ENCODE results near the gene CACNB1. TPM values are rescaled to one million over a fixed set of nuclear protein-coding genes. Genes with fewer than 3 reads are reported as not detected.

CACNB1 gene
- total RNA-seq, 2 donors from 2014 or later = 21.4 to 21.9 TPM

DNA sequence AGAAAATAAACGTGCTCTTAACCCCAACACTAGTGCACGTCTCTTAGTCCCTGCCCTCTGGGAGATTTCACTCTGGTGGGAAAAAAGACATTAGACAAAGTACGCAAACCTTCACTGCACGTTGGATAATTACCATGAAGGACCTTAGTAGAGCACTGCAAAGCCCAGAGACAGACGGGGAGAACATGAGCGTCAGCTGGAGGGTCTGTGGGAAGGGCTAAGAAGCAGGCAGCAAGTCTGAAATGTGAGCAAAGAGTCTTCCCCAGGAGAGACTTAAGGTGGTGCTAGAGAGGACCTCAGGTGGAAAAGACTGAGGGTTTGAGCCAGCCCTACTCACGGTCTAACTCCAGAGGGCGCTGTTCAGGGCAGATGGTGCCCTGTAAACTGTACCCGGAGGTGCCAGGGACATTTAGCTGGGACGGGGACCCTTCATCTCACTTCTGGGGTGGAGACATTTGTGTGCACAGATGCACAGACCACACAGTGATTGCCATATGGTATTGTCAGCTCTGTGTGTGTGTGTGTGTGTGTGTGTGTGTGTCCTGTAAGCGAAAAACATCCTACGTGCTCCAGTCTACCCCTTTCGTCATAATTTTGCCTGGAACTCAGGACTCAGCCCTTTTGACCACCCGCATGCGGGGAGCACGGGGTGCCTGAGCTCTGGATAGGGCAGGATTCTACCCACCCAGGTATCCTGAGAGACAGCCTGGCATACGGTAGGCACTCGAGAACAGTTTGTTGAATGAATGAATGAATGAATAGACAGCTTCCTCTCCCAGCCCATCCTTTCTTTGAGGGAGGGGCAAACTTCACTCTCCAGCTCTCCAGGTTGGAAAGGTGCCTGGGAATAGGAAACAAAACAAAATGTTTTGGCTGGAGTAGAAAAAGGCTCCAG lies 38.3 kb upstream of the CACNB1 start:
- no peaks in the 10 kb centered on the region for H3K9me3 ChIP-seq (ENCODE audit: control insufficient read depth, low read length, poor library complexity, severe bottlenecking)
- peaks cover 35% of the 10 kb centered on the region for H3K4me1 Mint-ChIP-seq
- H3K27ac Mint-ChIP-seq = peak overlapping the region; percentile 67
- no peak overlapping the region for H3K4me3 Mint-ChIP-seq
- peak; percentile 48 for ATAC-seq
- H3K27me3 Mint-ChIP-seq = peaks cover 16% of the 10 kb centered on the region
- DNase-seq = peak in 1 of 3 donors; percentile 29
- no peaks in the 10 kb centered on the region for H3K36me3 Mint-ChIP-seq (ENCODE audit: low read depth)

DNA sequence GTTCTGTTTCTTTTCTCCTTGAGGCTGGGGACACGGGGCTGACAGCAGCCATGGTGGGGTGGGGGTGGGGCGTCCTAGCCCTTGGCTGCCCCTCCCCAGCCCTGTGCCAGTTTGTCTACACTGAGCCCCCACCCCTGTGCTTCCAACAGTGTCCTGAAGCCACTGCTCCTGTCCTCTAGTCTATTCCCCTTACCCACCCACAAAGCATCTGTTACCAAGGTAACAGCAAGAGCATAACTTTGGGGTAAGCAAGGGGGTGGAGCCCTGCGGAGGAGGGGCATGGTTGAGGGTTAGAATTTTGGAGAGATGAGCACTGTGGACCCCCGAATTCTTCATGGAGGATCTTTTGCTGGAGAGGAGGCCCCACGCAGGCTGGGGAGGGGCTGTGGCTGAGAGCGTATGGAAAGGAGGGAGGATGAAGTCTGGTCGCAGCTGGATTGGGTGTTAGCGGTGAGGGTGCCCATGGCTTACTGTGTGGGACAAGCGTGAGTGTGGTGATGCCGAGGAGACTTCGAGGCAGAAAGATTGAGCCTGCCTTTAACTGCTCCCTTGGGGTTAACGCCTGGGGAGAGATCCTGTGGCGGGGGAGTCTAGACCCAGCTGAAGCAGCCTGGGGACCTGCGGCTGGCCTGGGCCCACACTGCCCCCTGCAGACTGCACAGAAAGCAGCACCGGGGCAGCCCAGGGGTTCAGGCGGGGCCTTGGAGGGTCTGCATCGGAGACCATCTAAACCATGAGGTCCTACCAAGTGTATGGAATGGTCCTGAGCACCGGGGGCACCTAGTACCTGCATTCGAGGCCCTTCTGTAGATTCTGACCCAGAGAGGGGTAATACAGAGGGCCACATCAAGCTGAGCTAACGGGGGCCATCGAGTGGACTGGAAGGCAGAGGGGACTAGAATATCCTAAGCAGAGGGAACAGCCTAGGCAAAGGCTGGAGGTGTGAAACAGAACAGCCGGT lies 34.4 kb upstream of the CACNB1 start:
- Mint-ChIP-seq H3K4me3 (no peak overlapping the region), H3K4me1 (peaks cover 18% of the 10 kb centered on the region), H3K27ac (peak overlapping the region; percentile 88), H3K36me3 (ENCODE audit: low read depth) (peaks cover 2% of the 10 kb centered on the region), H3K27me3 (peaks cover 44% of the 10 kb centered on the region)
- H3K9me3 ChIP-seq (ENCODE audit: control insufficient read depth, low read length, poor library complexity, severe bottlenecking) = no peaks in the 10 kb centered on the region
- peak; percentile 82 for ATAC-seq
- DNase-seq = peak; percentile 39 to 52 (median 41)

DNA sequence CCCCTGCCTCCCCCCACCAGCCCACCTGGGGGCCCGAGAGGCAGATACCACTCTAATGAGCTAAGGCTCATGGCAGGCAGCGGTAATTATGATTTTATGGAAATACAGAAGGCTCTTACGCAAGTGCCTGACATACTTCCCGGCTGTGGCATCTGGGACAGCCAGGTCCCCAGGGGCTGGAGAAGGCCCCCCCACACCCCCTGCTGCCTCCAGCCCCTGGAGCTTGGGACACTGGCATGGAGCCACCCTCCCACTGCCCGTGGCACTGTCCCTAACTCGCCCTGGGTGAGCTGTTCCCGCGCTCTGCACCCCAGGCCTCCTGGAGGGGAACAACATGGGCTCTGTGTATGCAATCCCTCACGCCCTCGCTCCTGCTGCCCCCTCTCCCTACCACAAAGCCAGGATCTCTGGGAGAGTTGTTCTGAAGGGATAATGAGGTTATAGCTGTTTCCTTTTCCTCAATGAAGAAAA lies 33.7 kb upstream of the CACNB1 start:
- no peak overlapping the region for H3K4me3 Mint-ChIP-seq
- H3K27ac Mint-ChIP-seq = no peak overlapping the region
- peaks cover 16% of the 10 kb centered on the region for H3K4me1 Mint-ChIP-seq
- H3K36me3 Mint-ChIP-seq (ENCODE audit: low read depth) = peaks cover 2% of the 10 kb centered on the region
- no peaks in the 10 kb centered on the region for H3K9me3 ChIP-seq (ENCODE audit: control insufficient read depth, low read length, poor library complexity, severe bottlenecking)
- DNase-seq (no peak), ATAC-seq (no peak)
- peaks cover 46% of the 10 kb centered on the region for H3K27me3 Mint-ChIP-seq

DNA sequence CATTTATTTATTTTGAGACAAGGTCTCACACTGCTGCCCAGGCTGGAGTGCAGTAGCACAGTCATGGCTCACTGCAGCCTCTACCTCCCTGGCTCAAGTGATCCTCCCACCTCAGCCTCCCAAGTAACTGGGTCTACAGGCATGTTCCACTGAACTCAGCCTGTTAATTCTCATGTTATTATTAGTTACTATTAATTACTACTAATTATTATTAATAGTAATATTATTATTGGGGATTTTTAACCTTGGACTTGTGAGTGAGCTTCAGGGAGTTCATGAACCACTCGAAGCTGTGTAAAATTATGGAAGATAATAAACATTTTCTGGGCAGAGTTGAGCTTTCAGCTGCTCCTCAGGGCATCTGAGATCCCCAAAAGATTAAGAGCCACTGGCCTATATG lies 32.9 kb upstream of the CACNB1 start:
- ATAC-seq = no peak

DNA sequence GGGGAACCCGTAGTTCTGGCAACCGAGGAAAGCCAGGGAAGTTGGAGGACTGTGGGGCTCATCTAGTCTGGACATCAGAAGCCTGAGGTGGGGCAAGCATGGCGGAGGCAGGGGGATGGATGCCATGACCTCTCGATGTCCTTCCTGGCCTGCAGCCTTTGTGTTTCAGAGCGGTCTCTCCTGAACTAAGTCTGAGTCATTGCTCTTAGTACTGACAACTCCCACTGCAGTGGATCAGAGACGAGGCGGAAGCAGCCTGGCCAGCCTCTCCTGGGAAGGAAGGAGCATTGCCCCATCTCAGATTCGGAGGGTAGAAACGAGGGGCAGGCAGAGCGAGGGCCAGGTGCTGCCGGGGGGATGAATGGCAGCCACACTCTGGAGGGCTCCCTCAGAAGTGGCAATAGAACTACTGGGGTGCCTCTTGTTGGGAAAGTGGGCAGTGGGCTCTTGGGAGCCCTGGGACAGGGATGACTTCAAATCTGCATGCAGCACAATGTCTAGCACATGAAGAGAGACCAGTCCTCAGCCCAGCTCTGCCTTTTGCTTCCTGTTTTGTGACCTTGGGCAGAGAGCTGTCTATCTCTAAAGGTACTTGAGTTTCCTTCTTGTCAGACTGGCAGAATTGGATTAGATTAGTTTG lies 31.9 kb upstream of the CACNB1 start:
- H3K4me1 Mint-ChIP-seq = peaks cover 18% of the 10 kb centered on the region
- no peak overlapping the region for H3K27ac Mint-ChIP-seq
- peaks cover 6% of the 10 kb centered on the region for H3K36me3 Mint-ChIP-seq (ENCODE audit: low read depth)
- DNase-seq (no peak), ATAC-seq (no peak)
- H3K4me3 Mint-ChIP-seq = no peak overlapping the region
- H3K27me3 Mint-ChIP-seq = peaks cover 51% of the 10 kb centered on the region
- H3K9me3 ChIP-seq (ENCODE audit: control insufficient read depth, low read length, poor library complexity, severe bottlenecking) = no peaks in the 10 kb centered on the region

More for the DNA sequence above, 32.9 kb upstream of the CACNB1 start:
- no peak overlapping the region for H3K27ac Mint-ChIP-seq
- peaks cover 15% of the 10 kb centered on the region for H3K4me1 Mint-ChIP-seq
- DNase-seq = no peak
- H3K36me3 Mint-ChIP-seq (ENCODE audit: low read depth) = peaks cover 5% of the 10 kb centered on the region
- no peaks in the 10 kb centered on the region for H3K9me3 ChIP-seq (ENCODE audit: control insufficient read depth, low read length, poor library complexity, severe bottlenecking)
- H3K27me3 Mint-ChIP-seq = peaks cover 51% of the 10 kb centered on the region
- no peak overlapping the region for H3K4me3 Mint-ChIP-seq

DNA sequence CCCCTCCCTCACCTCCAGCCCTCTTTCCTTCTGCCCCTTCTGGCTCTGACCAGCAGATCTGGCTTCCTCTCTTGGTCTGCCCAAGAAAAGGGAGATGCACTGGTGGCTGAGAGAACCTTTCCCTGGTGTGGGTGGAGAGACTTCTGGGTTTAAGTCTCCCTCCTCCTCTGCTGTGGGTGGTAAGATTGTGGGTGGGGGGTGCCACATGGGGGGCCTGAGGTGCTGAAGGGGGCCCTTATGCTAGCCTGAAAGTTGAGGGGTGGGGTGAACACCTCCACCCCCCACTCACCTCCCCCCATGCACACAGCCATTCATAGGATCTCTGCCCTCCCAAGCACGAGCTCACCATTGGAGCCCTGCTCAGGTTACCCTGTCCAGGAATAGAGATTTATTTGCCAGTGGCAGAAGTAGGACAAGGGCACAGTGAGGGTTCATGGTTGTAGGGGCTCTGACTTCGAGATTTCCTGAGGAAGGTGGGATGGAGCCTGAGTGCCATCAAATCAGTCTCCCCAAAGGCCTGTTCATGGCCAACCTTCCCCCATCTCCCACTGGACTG lies 30.0 kb upstream of the CACNB1 start:
- no peak overlapping the region for H3K4me3 Mint-ChIP-seq
- peaks cover 22% of the 10 kb centered on the region for H3K4me1 Mint-ChIP-seq
- H3K9me3 ChIP-seq (ENCODE audit: control insufficient read depth, low read length, poor library complexity, severe bottlenecking) = no peaks in the 10 kb centered on the region
- peaks cover 6% of the 10 kb centered on the region for H3K36me3 Mint-ChIP-seq (ENCODE audit: low read depth)
- peaks cover 59% of the 10 kb centered on the region for H3K27me3 Mint-ChIP-seq
- ATAC-seq (no peak), DNase-seq (no peak)
- no peak overlapping the region for H3K27ac Mint-ChIP-seq

DNA sequence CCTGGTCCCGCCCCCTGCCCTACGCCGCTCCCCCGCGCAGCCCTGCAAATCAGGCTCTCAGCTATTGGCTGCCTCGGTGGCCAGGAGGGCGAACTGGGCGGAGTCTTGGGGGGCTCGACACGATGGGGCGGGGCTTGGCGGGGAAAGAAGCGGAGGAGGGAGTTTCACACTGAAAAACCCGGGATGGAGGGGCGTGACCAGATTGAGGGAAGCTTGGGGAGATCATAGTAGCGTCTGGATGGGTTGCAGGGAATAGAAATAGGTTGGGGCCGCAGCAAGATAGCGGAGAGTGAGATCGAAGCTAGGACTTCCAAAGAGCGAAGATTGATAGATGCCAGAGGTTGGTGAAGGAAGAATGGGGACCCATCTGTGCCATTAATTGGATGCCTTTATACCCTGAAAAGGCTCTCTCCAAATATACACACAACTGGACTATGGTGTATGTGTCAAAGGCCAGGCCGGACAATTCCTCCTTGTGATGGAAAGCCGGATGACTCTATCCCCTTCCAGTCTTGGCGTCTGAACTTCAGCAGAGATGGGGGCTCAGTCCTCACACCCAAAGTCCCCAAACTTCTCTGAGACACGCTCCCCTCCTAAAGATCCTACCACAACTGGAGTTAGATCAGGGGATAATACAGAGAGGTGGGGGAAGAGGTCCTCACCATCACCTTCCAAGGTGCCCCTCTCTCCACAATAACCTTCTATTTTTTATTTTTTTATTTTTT lies 28.7 kb upstream of the CACNB1 start:
- peak in 1 of 3 donors; percentile 28 for DNase-seq
- H3K9me3 ChIP-seq (ENCODE audit: control insufficient read depth, low read length, poor library complexity, severe bottlenecking) = no peaks in the 10 kb centered on the region
- H3K36me3 Mint-ChIP-seq (ENCODE audit: low read depth) = peaks cover 6% of the 10 kb centered on the region
- peaks cover 51% of the 10 kb centered on the region for H3K27me3 Mint-ChIP-seq
- peak overlapping the region; percentile 87 for H3K4me3 Mint-ChIP-seq
- peaks cover 14% of the 10 kb centered on the region for H3K4me1 Mint-ChIP-seq
- no peak overlapping the region for H3K27ac Mint-ChIP-seq
- ATAC-seq = peak; percentile 54

DNA sequence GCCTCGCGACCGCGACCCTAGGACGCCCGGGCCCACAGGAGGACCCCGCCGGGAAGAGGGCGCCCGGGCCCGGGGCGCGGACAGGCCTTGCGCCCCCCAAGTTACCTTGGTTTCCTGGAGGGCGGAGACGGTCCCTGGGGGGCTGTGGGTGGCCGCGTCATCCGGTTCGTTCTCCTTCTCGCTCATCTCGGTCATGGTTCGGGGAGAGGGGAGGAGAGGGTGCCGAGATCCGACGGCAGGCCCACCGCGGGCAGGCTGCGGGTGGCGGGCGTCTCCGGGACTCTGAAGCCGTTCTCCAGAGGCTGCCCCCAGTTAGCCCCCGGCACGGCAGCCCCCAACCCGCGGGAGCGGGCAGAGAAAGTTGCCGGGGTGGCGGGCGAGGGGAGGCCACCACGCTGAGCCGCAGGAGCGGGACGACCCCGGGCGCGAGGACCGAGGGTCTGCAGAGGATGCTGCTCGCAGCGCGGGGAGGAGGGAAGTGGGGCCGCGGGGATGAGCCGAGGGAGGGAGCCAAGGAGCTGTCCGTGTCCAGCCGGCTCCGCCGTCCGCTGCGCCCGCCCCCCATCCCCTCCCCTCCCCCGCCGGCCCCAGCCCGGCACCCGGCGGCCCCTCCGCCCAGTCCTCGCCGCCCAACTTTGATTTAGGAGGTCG lies 28.0 kb upstream of the CACNB1 start, which contains the start of gene STAC2:
Gene STAC2, minus strand, starts transcription at position 638 of the 651 bp plus-strand sequence. Its CDS starts 443 bp downstream, at position 195.
- no peak for DNase-seq
- H3K4me3 Mint-ChIP-seq = peak within 1 kb of the TSS; percentile 87
- H3K4me1 Mint-ChIP-seq = peaks cover 14% of the 10 kb centered on the region
- no peak within 1 kb of the TSS for H3K27ac Mint-ChIP-seq
- peak; percentile 32 for ATAC-seq
- peaks cover 6% of the 10 kb centered on the region for H3K36me3 Mint-ChIP-seq (ENCODE audit: low read depth)
- H3K27me3 Mint-ChIP-seq = peaks cover 45% of the 10 kb centered on the region
- no peaks in the 10 kb centered on the region for H3K9me3 ChIP-seq (ENCODE audit: control insufficient read depth, low read length, poor library complexity, severe bottlenecking)

DNA sequence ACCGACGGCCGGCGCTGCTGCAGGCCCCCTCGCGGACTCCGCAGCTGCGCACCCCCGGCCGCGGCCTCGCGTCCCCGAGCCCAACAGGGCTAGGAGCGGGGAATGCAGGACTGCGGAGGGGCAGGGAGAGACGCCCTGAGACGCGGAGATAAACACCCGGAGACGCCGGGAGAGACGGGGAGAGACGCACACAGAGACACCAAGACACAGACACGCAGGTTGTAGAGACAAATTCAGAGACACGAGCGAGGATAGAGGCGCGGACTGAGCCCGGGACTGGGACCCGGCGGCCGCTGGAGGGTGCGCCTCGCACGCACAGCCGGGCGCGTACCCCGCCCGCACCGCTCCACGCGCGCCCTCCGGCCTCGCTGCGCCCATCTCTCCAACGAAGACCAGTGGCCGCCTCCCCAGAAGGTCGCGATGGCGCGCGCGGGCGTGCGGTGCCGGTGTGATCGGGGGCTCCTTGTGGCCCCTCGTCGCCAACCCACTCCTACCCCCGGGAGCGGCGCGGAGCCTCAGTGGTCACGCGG lies 27.4 kb upstream of the CACNB1 start:
- H3K9me3 ChIP-seq (ENCODE audit: control insufficient read depth, low read length, poor library complexity, severe bottlenecking) = no peaks in the 10 kb centered on the region
- H3K4me1 Mint-ChIP-seq = peaks cover 14% of the 10 kb centered on the region
- peaks cover 45% of the 10 kb centered on the region for H3K27me3 Mint-ChIP-seq
- DNase-seq (no peak), ATAC-seq (peak; percentile 68)
- peaks cover 6% of the 10 kb centered on the region for H3K36me3 Mint-ChIP-seq (ENCODE audit: low read depth)
- peak overlapping the region; percentile 81 for H3K4me3 Mint-ChIP-seq
- H3K27ac Mint-ChIP-seq = no peak overlapping the region

DNA sequence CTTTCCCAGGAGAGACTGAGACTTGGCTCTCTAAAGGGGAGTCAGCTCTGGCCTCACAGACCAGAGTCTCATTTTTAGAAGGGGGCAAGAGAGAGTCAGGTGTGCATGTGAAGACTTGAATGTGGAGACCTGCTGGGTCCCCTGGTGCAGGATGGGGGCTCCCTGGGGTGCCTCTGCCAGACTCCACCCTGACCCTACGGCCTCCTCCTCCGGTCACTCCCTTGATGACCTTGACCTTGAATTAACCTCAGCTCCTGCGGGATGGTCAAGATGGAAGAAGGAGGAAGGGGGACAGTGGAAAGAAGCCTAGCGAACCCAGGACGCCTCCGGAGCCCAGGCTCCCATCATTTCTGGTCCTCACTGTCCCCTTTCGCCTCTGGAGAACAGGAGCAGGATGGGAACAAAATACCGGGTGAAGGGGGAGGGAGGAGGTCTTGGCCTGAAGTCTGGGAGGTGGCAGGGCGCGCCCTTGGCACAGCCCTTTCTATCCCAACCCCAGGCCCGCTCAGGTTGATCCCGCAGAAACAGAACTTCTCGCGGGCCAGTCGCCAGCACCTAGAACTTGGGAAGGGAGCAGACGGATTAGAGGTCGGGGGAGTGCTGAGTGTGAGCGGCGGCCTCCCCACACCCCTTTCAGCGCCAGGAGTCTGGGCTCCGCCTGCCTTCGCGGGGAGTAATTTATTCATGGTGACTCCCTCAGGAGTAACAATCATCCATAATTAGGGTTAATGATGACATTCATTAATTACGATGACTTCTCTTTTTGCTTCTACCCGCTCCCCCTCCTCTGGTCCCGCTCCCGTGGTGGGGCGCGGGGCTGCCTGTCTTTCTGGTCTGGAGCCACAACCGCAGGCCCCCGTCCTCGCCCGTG lies 26.7 kb upstream of the CACNB1 start:
- DNase-seq = no peak
- ATAC-seq = no peak
- peaks cover 45% of the 10 kb centered on the region for H3K27me3 Mint-ChIP-seq
- no peaks in the 10 kb centered on the region for H3K9me3 ChIP-seq (ENCODE audit: control insufficient read depth, low read length, poor library complexity, severe bottlenecking)
- peaks cover 5% of the 10 kb centered on the region for H3K36me3 Mint-ChIP-seq (ENCODE audit: low read depth)
- H3K4me1 Mint-ChIP-seq = peaks cover 13% of the 10 kb centered on the region
- H3K27ac Mint-ChIP-seq = no peak overlapping the region
- peak overlapping the region; percentile 66 for H3K4me3 Mint-ChIP-seq

Data from T-helper 17 cell (primary cell).